Cardiac muscle cell (in vitro differentiated cells and primary cell): ENCODE data around the gene NTRK2. TPM values are rescaled to one million over a fixed set of nuclear protein-coding genes. Genes with fewer than 3 reads are reported as not detected.

Experiments used
- DNase-seq, 2 donors: peaks; one replicate each; pipeline versions ENCODE4 v3.0.0 to v3.0.0-alpha.2; 2010 to 2017; ENCODE audit warnings: low read depth in 1 of 2, low spot score in 1 of 2
- H3K27ac ChIP-seq: fragments of 200-600 bp; sonication (generic); 2 replicates; pipeline ENCODE4 v1.5.1; 2016
- H3K27me3 ChIP-seq: fragments of 200-600 bp; sonication (generic); 2 replicates; pipeline ENCODE4 v1.6.0; 2016; ENCODE audit warnings: control low read depth
- H3K36me3 ChIP-seq: fragments of 200-600 bp; sonication (generic); 2 replicates; pipeline ENCODE4 v1.5.1; 2016; ENCODE audit warnings: control low read depth
- H3K4me1 ChIP-seq: fragments of 200-600 bp; sonication (generic); 2 replicates; pipeline ENCODE4 v1.8.1; 2017; ENCODE audit warnings: low read depth, mild to moderate bottlenecking, mixed run types
- H3K4me3 ChIP-seq: fragments of 200-600 bp; sonication (generic); 2 replicates; pipeline ENCODE4 v1.5.1; 2016; ENCODE audit warnings: mild to moderate bottlenecking
- H3K9me3 ChIP-seq: fragments of 200-600 bp; sonication (generic); 2 replicates; pipeline ENCODE4 v1.5.1; 2017; ENCODE audit warnings: low read depth, mild to moderate bottlenecking, control low read depth
- polyA plus RNA-seq: library from polyadenylated mRNA; unstranded; fragments of >200 nt; fragmentation: Nextera tagmentation; extraction: Ambion mirVana; gene quantifications from 2 replicates; pipeline ENCODE4 v1.2.1, GENCODE V29; 2016
- total RNA-seq: library from RNA; depleted of rRNA; stranded (reverse); fragments of >200 nt; gene quantifications from 2 replicates; pipeline ENCODE4 v1.2.3, GENCODE V29; 2016
- TF ChIP-seq, protein P1 (sequence below): IDR thresholded peaks from 2 replicates; pipeline ENCODE4 v1.5.1; 2012; ENCODE audit warnings: low read depth, mild to moderate bottlenecking, low read length

Gene NTRK2
- total and polyA plus RNA-seq, 2 experiments from 2014 or later: 1.3 TPM

- no peaks in the 10 kb centered on the region for H3K27me3 ChIP-seq
- no peak for DNase-seq
- H3K9me3 ChIP-seq: no peaks in the 10 kb centered on the region
- H3K4me1 ChIP-seq: no peaks in the 10 kb centered on the region
- TF ChIP-seq, protein P1, sequence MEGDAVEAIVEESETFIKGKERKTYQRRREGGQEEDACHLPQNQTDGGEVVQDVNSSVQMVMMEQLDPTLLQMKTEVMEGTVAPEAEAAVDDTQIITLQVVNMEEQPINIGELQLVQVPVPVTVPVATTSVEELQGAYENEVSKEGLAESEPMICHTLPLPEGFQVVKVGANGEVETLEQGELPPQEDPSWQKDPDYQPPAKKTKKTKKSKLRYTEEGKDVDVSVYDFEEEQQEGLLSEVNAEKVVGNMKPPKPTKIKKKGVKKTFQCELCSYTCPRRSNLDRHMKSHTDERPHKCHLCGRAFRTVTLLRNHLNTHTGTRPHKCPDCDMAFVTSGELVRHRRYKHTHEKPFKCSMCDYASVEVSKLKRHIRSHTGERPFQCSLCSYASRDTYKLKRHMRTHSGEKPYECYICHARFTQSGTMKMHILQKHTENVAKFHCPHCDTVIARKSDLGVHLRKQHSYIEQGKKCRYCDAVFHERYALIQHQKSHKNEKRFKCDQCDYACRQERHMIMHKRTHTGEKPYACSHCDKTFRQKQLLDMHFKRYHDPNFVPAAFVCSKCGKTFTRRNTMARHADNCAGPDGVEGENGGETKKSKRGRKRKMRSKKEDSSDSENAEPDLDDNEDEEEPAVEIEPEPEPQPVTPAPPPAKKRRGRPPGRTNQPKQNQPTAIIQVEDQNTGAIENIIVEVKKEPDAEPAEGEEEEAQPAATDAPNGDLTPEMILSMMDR: no peak
- H3K27ac ChIP-seq: no peak overlapping the region
- H3K36me3 ChIP-seq: no peaks in the 10 kb centered on the region
- no peak overlapping the region for H3K4me3 ChIP-seq
Observed at GRCh38 chr9:85025638-85026037, 356.1 kb downstream of the NTRK2 start.

DNA sequence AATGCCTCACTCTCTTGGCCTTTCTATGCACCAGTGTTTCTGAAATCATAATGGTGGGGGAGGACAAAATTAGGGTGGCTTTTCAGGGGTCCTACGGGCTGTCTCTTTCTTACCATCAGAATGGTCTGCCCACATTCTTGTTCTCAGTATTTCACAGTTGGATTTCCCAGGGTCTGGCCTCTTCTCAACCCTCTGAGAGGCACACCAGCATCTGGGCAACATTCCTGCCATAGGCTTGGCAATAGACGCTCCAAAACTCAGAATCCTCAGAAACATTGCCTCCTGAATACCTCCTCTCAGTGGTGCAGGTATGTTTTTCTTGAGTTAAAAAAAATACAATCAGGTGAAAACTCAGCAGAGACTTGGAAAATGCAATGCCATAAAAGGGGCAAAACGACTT, 358.3 kb downstream of the NTRK2 start:
- H3K27ac ChIP-seq: no peak overlapping the region
- DNase-seq: no peak
- no peaks in the 10 kb centered on the region for H3K27me3 ChIP-seq
- H3K4me3 ChIP-seq: no peak overlapping the region
- no peaks in the 10 kb centered on the region for H3K9me3 ChIP-seq
- no peaks in the 10 kb centered on the region for H3K36me3 ChIP-seq
- no peaks in the 10 kb centered on the region for H3K4me1 ChIP-seq
- TF ChIP-seq, protein P1: no peak

DNA sequence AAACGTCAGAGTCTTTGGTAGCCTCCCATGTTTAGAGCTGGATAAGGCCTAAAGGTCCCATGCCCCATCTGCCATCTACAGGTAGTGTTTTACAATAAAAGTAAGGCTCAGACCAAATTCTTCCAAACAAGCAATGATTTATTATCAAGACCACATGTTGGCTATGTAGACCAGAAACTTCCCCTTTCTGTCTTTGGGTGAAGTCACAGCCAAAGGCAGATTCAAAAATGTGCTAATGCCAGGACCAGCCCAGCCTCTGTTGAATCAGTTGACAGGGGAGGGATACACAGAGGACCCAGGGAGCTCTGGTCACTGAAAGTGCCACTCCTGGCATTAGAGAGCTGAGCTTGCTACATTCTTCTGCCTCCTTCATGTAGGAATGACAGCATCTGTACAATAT, 360.8 kb downstream of the NTRK2 start:
- Histone ChIP-seq H3K27me3 (no peaks in the 10 kb centered on the region), H3K9me3 (no peaks in the 10 kb centered on the region), H3K36me3 (no peaks in the 10 kb centered on the region), H3K4me1 (no peaks in the 10 kb centered on the region), H3K4me3 (no peak overlapping the region), H3K27ac (no peak overlapping the region)
- TF ChIP-seq, protein P1: no peak
- no peak for DNase-seq

- no peak for DNase-seq
- no peaks in the 10 kb centered on the region for H3K9me3 ChIP-seq
- TF ChIP-seq, protein P1: no peak
- no peak overlapping the region for H3K27ac ChIP-seq
- no peaks in the 10 kb centered on the region for H3K27me3 ChIP-seq
- no peak overlapping the region for H3K4me3 ChIP-seq
- no peaks in the 10 kb centered on the region for H3K36me3 ChIP-seq
- H3K4me1 ChIP-seq: no peaks in the 10 kb centered on the region
Observed at GRCh38 chr9:85036496-85036895, 367.0 kb downstream of the NTRK2 start.

GRCh38 chr9:85038061-85038460, 368.5 kb downstream of the NTRK2 start:
- DNase-seq: no peak
- no peaks in the 10 kb centered on the region for H3K27me3 ChIP-seq
- H3K36me3 ChIP-seq: no peaks in the 10 kb centered on the region
- peaks cover 2% of the 10 kb centered on the region for H3K4me1 ChIP-seq
- no peak overlapping the region for H3K4me3 ChIP-seq
- TF ChIP-seq, protein P1: no peak
- no peak overlapping the region for H3K27ac ChIP-seq
- H3K9me3 ChIP-seq: no peaks in the 10 kb centered on the region
